Activated CD4-positive, alpha-beta memory T cell treated with anti-CD3 and anti-CD28 coated beads, Interleukin-2, amount 10 ng/mL, durations not matched to agents 7 days and 5 days (primary cell): Measurements from ENCODE around the gene ZDHHC12. TPM values are rescaled to one million over a fixed set of nuclear protein-coding genes. Genes with fewer than 3 reads are reported as not detected.

Experiments used
- CTCF ChIA-PET: fragments of 350-600 bp; sonication (Branson Sonifier 250); formaldehyde crosslinking; loops from one replicate; lab custom pipeline; 2021; ENCODE audit warnings: antibody characterized with exemption, inconsistent platforms; lab: Charles Lee
- POLR2A ChIA-PET: fragments of 350-600 bp; sonication (Branson Sonifier 250); formaldehyde crosslinking; loops from one replicate; lab custom pipeline; 2021; ENCODE audit warnings: antibody characterized with exemption; lab: Charles Lee
- DNase-seq: peaks from one replicate; pipeline ENCODE4 v3.0.0-alpha.2; 2020
- H3K27ac Mint-ChIP-seq: one replicate; pipeline ENCODE4 v1.8.0; 2021; ENCODE audit warnings: mild to moderate bottlenecking, mixed read lengths
- H3K27me3 Mint-ChIP-seq: one replicate; pipeline ENCODE4 v1.8.0; 2021; ENCODE audit warnings: mixed read lengths
- H3K36me3 Mint-ChIP-seq: one replicate; pipeline ENCODE4 v1.8.0; 2021; ENCODE audit warnings: low read depth, mixed read lengths
- H3K4me1 Mint-ChIP-seq: one replicate; pipeline ENCODE4 v1.8.0; 2021; ENCODE audit warnings: mixed read lengths
- H3K4me3 Mint-ChIP-seq: one replicate; pipeline ENCODE4 v1.8.0; 2021; ENCODE audit warnings: mild to moderate bottlenecking, mixed read lengths
- H3K9me3 Mint-ChIP-seq: one replicate; pipeline ENCODE4 v1.8.0; 2021; ENCODE audit warnings: mixed read lengths
- total RNA-seq, 2 experiments: library from RNA; stranded (reverse); gene quantifications; one replicate each; pipeline ENCODE4 v1.2.3, GENCODE V29; 2021

The ZDHHC12 gene
- total RNA-seq, 2 experiments from 2014 or later, result 79.3 to 81.5 TPM

- H3K4me3 Mint-ChIP-seq, result no peak overlapping the region
- no peak for DNase-seq
- peaks cover 8% of the 10 kb centered on the region for H3K36me3 Mint-ChIP-seq
- no peaks in the 10 kb centered on the region for H3K27me3 Mint-ChIP-seq
- H3K4me1 Mint-ChIP-seq, result peaks cover 41% of the 10 kb centered on the region
- CTCF ChIA-PET, result no interaction called here
- no peak overlapping the region for H3K27ac Mint-ChIP-seq
- POLR2A ChIA-PET, result interaction anchor here (1.1 kb wide), 1 partner anchor 91 kb away, joined by 3 read pairs; no protein-coding TSS in a partner anchor
- no peaks in the 10 kb centered on the region for H3K9me3 Mint-ChIP-seq
These were observed 3.8 kb upstream of the ZDHHC12 start for GRCh38 chr9:128727640-128728248.

DNA sequence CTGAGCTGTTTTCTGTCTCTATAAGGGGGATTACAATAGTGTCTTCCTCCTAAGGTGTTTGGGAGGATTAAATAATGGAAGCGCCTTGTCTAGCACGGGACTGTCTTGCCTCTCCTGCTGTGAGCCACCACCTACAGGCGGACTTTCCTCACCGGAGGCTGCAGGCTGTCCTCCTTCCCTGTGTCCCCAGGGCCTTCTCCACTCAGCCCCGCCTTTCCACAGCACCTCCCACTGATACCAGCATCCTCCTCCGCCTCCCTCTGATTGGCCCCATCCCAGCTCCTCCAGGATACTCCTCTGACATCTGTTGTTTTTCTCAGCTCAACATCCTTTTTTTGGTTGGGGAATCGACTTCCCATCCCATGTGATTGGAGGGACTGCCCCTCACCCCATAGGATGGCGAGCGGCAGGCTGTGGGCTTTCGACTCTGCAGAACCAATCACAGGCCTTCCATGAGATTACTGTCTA, 851 bp upstream of the ZDHHC12 start:
- ChIA-PET CTCF (interaction anchor here (0.9 to 1.9 kb wide), 8 partner anchors 10 to 362 kb away, joined by 3 to 12 read pairs (median 4); partner anchors contain the start of genes ENDOG and PKN3), POLR2A (interaction anchor here (0.7 to 3.1 kb wide), 28 partner anchors 8 to 383 kb away, joined by 3 to 28 read pairs (median 5); partner anchors contain the start of genes DYNC2I2, ENDOG, PKN3 and SET)
- peaks cover 32% of the 10 kb centered on the region for H3K36me3 Mint-ChIP-seq
- H3K27me3 Mint-ChIP-seq, result no peaks in the 10 kb centered on the region
- peak; percentile 64 for DNase-seq
- peaks cover 46% of the 10 kb centered on the region for H3K4me1 Mint-ChIP-seq
- peak overlapping the region; percentile 97 for H3K4me3 Mint-ChIP-seq
- peak overlapping the region; percentile 87 for H3K27ac Mint-ChIP-seq
- no peaks in the 10 kb centered on the region for H3K9me3 Mint-ChIP-seq

DNA sequence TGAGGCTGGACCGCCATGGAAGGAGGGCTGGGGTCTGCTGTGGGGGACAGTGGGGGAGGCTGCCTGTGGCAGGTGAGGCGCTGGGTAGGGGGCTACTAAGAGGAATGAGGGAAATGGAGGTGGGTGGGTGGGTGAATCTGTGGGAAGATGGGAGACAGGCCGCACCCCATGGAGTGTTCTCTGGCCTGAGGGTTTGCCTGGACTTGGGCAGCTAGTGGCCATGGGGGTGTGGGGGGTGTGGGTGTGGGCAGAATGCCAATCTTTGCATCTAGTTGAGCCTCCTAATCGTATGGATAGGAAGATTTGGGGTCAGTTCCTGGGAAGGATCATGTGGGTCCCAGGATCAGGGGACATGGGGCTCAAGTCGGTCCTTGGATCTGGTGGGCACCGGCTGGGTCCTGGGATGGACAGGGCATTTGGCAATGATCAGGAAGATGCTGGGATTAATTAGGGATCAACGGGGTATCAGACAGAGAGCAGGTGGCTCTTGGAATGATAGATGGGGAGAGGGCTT, 518 bp downstream of the ZDHHC12 start:
- H3K27ac Mint-ChIP-seq, result peak overlapping the region; percentile 87
- peak overlapping the region; percentile 97 for H3K4me3 Mint-ChIP-seq
- ChIA-PET CTCF (interaction anchor here (0.8 to 1.0 kb wide), 3 partner anchors 21 to 75 kb away, joined by 4 to 8 read pairs (median 5); partner anchors contain the start of gene PKN3), POLR2A (interaction anchor here (0.8 to 3.1 kb wide), 23 partner anchors 9 to 382 kb away, joined by 3 to 28 read pairs (median 6); partner anchors contain the start of genes DOLK, ENDOG, NUP188 and SET)
- H3K9me3 Mint-ChIP-seq, result no peaks in the 10 kb centered on the region
- no peaks in the 10 kb centered on the region for H3K27me3 Mint-ChIP-seq
- H3K4me1 Mint-ChIP-seq, result peaks cover 46% of the 10 kb centered on the region
- H3K36me3 Mint-ChIP-seq, result peaks cover 32% of the 10 kb centered on the region
- no peak for DNase-seq

GRCh38 chr9:128722380-128723351, 1.3 kb downstream of the ZDHHC12 start:
- Mint-ChIP-seq H3K27ac (peak overlapping the region; percentile 87), H3K27me3 (no peaks in the 10 kb centered on the region), H3K9me3 (no peaks in the 10 kb centered on the region), H3K4me1 (peaks cover 44% of the 10 kb centered on the region), H3K36me3 (peaks cover 32% of the 10 kb centered on the region), H3K4me3 (peak overlapping the region; percentile 97)
- ChIA-PET CTCF (no interaction called here), POLR2A (interaction anchor here (1.0 to 2.8 kb wide), 5 partner anchors 8 to 305 kb away, joined by 3 to 24 read pairs (median 8); partner anchors contain the start of genes SET and SH3GLB2)
- DNase-seq, result no peak

- no peak overlapping the region for H3K27ac Mint-ChIP-seq
- H3K36me3 Mint-ChIP-seq, result peaks cover 32% of the 10 kb centered on the region
- no peak for DNase-seq
- H3K4me1 Mint-ChIP-seq, result peaks cover 36% of the 10 kb centered on the region
- POLR2A ChIA-PET, result interaction anchor here (1.0 kb wide), 1 partner anchor 15 kb away, joined by 3 read pairs; no protein-coding TSS in a partner anchor
- no peaks in the 10 kb centered on the region for H3K27me3 Mint-ChIP-seq
- no peaks in the 10 kb centered on the region for H3K9me3 Mint-ChIP-seq
- CTCF ChIA-PET, result no interaction called here
- H3K4me3 Mint-ChIP-seq, result peak overlapping the region; percentile 97
These were observed 2.4 kb downstream of the ZDHHC12 start for GRCh38 chr9:128721487-128722010.

DNA sequence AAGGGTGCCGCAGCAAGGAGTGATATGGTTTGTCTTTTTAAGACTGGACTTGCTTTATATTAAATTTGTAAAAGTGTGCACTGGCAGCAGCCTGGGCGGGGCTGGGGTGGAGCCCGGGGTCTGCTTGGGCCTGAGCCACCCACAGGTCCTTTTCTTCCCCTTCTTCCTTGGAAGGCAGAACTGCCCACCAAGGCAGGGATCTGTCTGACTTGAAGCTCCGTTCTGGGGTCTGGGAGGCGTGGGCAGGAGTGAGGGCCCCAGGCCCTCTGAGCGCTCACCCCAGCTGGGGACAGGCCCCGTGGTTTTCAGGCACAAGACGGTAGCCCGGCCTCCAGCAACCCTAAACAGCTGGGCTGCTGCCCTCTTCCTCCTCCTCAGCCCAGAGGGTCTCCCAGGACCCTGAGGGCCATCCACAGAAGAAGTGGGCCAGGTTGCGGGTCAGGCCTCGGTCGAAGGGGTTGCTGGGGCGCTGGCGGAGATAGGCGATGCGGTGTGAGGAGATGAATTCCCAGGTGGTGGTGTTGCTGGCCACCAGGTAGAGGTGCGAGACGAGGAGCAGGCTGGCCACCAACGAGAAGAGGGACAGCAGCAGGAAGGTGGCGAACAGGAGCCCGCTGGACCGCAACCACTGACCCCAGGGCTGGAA, 3.0 kb downstream of the ZDHHC12 start:
- peaks cover 32% of the 10 kb centered on the region for H3K36me3 Mint-ChIP-seq
- H3K27ac Mint-ChIP-seq, result no peak overlapping the region
- H3K4me3 Mint-ChIP-seq, result no peak overlapping the region
- DNase-seq, result no peak
- H3K9me3 Mint-ChIP-seq, result no peaks in the 10 kb centered on the region
- peaks cover 32% of the 10 kb centered on the region for H3K4me1 Mint-ChIP-seq
- ChIA-PET POLR2A (no interaction called here), CTCF (no interaction called here)
- no peaks in the 10 kb centered on the region for H3K27me3 Mint-ChIP-seq

DNA sequence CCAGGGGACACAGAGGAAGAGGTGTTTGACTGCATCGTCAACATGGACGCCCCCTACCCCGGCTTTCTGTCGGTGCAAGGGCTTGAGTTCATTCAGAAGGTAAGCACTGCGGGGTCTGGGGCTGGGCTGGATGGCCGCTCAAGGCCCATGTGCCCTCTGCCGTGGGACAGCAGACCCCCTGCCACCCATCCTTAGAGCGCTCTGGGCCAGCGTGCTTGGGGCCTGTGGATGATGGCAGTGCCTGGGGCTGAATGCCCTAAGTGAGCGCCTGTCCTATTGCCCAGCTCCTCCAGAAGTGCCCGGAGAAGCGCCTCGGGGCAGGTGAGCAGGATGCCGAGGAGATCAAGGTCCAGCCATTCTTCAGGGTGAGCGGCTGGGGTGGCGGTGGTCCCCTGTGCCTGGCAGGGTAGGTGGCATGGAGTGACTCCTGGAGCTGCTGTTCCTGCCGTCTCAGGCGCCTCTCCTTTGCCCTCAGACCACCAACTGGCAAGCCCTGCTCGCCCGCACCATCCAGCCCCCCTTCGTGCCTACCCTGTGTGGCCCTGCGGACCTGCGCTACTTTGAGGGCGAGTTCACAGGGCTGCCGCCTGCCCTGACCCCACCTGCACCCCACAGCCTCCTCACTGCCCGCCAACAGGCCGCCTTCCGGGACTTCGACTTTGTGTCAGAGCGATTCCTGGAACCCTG, 3.9 kb downstream of the ZDHHC12 start:
- Mint-ChIP-seq H3K4me1 (peaks cover 24% of the 10 kb centered on the region), H3K36me3 (peaks cover 32% of the 10 kb centered on the region), H3K4me3 (no peak overlapping the region), H3K27me3 (no peaks in the 10 kb centered on the region), H3K27ac (no peak overlapping the region), H3K9me3 (no peaks in the 10 kb centered on the region)
- DNase-seq, result no peak
- ChIA-PET CTCF (no interaction called here), POLR2A (interaction anchor here (1.1 to 1.2 kb wide), 2 partner anchors 16 to 31 kb away, joined by 3 read pairs; partner anchors contain the start of gene SET)

DNA sequence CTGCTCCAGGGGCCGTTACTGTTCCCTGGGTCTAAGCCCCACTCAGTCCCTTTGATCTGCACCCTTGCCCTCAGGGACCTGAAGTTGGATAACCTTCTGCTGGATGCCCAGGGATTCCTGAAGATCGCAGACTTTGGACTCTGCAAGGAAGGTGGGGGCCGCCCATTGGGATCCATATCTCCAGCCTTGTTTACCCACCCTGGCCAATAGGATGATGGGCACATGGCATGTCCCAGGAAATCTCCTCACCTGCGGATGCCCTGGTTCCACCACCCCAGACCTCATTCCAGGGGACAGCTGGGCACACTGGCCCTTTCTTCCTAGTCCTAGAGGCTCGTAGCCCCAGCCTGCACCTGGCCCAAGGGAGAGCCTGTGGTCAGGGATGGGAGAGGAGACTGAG, 5.5 kb downstream of the ZDHHC12 start:
- ChIA-PET POLR2A (interaction anchor here (0.6 to 1.0 kb wide), 2 partner anchors 26 to 134 kb away, joined by 3 read pairs; no protein-coding TSS in a partner anchor), CTCF (no interaction called here)
- H3K36me3 Mint-ChIP-seq, result peaks cover 29% of the 10 kb centered on the region
- H3K4me1 Mint-ChIP-seq, result peaks cover 14% of the 10 kb centered on the region
- H3K27ac Mint-ChIP-seq, result no peak overlapping the region
- H3K4me3 Mint-ChIP-seq, result no peak overlapping the region
- no peak for DNase-seq
- H3K9me3 Mint-ChIP-seq, result no peaks in the 10 kb centered on the region
- H3K27me3 Mint-ChIP-seq, result no peaks in the 10 kb centered on the region

GRCh38 chr9:128718047-128718446, 5.9 kb downstream of the ZDHHC12 start:
- H3K27me3 Mint-ChIP-seq, result no peaks in the 10 kb centered on the region
- DNase-seq, result no peak
- H3K9me3 Mint-ChIP-seq, result no peaks in the 10 kb centered on the region
- peaks cover 28% of the 10 kb centered on the region for H3K36me3 Mint-ChIP-seq
- no peak overlapping the region for H3K27ac Mint-ChIP-seq
- no peak overlapping the region for H3K4me3 Mint-ChIP-seq
- CTCF ChIA-PET, result interaction anchor here (0.7 kb wide), 1 partner anchor 12 kb away, joined by 3 read pairs; no protein-coding TSS in a partner anchor
- POLR2A ChIA-PET, result interaction anchor here (0.6 to 1.4 kb wide), 3 partner anchors 26 to 134 kb away, joined by 3 read pairs; no protein-coding TSS in a partner anchor
- peaks cover 10% of the 10 kb centered on the region for H3K4me1 Mint-ChIP-seq

- Mint-ChIP-seq H3K27me3 (no peaks in the 10 kb centered on the region), H3K4me3 (no peak overlapping the region), H3K4me1 (no peaks in the 10 kb centered on the region), H3K36me3 (peaks cover 15% of the 10 kb centered on the region), H3K9me3 (no peaks in the 10 kb centered on the region), H3K27ac (no peak overlapping the region)
- CTCF ChIA-PET, result interaction anchor here (1.5 kb wide), 1 partner anchor 15 kb away, joined by 4 read pairs; the partner anchor contains the start of gene PKN3
- POLR2A ChIA-PET, result interaction anchor here (1.4 kb wide), 1 partner anchor 26 kb away, joined by 3 read pairs; no protein-coding TSS in a partner anchor
- DNase-seq, result no peak
These were observed 7.2 kb downstream of the ZDHHC12 start for GRCh38 chr9:128716581-128717254.

DNA sequence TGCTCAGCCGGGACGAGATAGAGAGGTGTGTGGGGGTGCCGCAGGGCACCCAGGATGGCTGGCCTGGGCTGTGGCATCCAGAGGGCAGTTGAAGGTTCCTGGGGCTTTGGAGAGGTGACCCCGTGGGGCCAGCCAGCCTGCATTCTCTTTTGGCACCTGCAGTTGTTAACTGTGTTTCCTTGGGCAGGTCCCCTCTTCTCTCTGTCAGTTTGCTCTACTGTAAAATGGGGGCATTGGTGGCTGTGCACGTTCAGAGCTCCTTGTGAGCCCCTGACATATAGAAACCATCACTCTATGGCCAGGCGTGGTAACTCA, 8.5 kb downstream of the ZDHHC12 start:
- DNase-seq, result no peak
- CTCF ChIA-PET, result no interaction called here
- Mint-ChIP-seq H3K4me3 (no peak overlapping the region), H3K27ac (no peak overlapping the region), H3K4me1 (no peaks in the 10 kb centered on the region), H3K27me3 (no peaks in the 10 kb centered on the region), H3K36me3 (peaks cover 5% of the 10 kb centered on the region), H3K9me3 (no peaks in the 10 kb centered on the region)
- POLR2A ChIA-PET, result interaction anchor here (1.8 kb wide), 1 partner anchor 8 kb away, joined by 9 read pairs; the partner anchor contains the start of gene ZDHHC12
